HG02623 (cell line): ENCODE data around the gene ATP23.
A peak's percentile ranks its signal among the peaks of the same experiment; 100 is the strongest.

Experiments used
- ATAC-seq: cut with Tn5 transposase; IDR thresholded peaks from one replicate; pipeline ENCODE4 v1.9.1; 2021; ENCODE audit warnings: moderate library complexity; ENCODE audit not compliant: unreplicated experiment

The ATP23 gene

DNA sequence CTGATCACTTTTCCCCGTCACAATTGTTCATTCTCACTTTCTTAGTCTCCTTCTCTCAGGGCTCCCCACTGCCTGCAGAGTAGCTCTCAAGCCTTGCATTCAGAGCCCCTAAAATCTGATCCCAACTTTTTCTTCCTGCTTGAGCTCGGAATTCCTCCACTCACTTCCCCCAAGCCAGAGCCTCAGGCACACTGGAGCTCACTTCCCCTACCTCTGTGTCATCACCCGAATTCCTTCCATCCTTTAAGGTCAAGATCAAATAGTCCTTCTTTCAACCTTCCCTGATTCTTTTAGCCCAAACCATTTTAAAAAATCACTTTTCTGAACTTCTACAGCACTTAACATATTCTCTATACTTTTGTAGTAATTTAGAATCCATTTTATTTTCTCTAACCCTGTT is 34.1 kb upstream of the ATP23 start:
- ATAC-seq: no peak

GRCh38 chr12:57908511-57908910 is 32.9 kb upstream of the ATP23 start:
- no peak for ATAC-seq

- ATAC-seq: no peak
These were observed 32.3 kb upstream of the ATP23 start for GRCh38 chr12:57909056-57909455.

GRCh38 chr12:57909611-57910010 is 31.8 kb upstream of the ATP23 start:
- no peak for ATAC-seq

DNA sequence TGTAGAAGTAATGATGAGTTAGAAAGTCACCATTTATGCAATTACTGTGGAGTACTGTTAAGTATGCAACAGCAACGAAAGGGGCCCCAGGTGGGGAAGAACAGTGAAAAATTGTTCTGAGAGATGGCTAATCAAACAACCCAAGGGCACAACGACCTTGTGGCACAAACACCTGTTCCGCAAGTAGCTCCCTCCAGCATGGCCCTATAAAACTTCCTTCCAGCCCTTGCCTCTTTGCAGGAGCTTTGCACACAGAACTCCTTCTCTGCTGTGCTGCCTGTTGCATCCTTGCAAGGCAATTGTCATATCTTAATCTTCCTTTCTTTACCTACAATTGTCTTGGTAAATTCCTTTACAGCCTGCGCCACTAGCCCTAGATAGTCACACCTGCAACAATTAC is 23.2 kb upstream of the ATP23 start:
- no peak for ATAC-seq

DNA sequence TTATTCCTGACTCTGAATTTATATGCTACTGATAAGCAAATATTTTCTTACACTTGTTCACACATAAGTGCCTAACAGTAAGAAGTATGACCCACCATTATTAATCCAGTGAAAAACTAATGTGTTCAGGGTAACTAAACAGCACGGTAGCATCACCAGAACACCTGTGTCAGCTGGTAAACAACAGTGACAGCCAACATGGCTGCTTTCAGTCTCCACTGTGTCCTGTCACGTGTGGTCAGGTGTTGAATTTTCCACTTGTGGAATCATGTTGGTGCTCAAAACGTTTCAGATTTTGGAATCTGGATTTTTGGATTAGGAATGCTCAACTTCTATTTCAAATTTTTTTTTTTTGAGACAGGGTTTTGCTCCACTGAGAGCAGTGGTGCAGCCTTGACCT is 14.3 kb upstream of the ATP23 start:
- ATAC-seq: no peak

- ATAC-seq: no peak
These were observed 12.1 kb upstream of the ATP23 start for GRCh38 chr12:57929092-57929830.

DNA sequence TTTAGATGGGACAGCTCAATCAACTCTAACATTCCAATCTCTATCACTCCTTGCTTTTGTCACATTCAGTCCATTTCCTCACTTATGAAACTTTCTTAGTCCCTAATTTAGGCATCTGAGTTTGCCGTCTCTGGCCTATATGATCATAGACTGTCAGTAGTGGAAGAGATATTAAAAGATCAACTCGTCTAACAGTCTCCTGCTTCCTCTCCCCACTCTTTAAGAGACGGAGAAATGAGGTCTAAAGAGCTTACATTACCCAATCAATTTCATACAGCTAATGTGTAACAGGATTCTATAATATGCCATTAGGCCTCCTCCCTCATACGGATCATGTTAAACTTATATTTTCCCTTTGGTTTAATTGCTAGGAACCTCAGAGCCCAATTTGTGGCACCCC is 6.5 kb upstream of the ATP23 start:
- no peak for ATAC-seq

DNA sequence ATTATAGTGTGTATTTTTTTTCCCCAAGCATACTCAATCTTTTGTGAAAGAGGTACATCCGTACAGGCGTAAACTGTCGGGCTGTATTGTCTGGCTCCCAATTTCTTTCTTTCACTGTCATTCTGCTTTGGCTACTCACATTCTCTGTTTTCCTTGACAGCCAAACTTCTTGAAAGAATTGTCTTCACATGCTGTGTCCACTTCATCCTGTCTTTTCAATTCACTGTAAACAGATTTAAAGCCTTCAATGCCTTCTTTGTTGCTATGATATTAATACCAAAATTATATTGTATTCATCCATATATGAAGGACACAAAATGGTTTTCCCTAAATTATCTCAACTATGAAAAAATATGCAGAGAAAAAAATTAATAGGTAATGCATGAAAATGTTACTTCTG is 6.0 kb upstream of the ATP23 start:
- ATAC-seq: no peak

GRCh38 chr12:57935839-57936512 is 5.4 kb upstream of the ATP23 start:
- ATAC-seq: peak; percentile 100

- no peak for ATAC-seq
These were observed 4.9 kb upstream of the ATP23 start for GRCh38 chr12:57936513-57936883.

GRCh38 chr12:57939291-57939690 is 2.1 kb upstream of the ATP23 start:
- no peak for ATAC-seq

DNA sequence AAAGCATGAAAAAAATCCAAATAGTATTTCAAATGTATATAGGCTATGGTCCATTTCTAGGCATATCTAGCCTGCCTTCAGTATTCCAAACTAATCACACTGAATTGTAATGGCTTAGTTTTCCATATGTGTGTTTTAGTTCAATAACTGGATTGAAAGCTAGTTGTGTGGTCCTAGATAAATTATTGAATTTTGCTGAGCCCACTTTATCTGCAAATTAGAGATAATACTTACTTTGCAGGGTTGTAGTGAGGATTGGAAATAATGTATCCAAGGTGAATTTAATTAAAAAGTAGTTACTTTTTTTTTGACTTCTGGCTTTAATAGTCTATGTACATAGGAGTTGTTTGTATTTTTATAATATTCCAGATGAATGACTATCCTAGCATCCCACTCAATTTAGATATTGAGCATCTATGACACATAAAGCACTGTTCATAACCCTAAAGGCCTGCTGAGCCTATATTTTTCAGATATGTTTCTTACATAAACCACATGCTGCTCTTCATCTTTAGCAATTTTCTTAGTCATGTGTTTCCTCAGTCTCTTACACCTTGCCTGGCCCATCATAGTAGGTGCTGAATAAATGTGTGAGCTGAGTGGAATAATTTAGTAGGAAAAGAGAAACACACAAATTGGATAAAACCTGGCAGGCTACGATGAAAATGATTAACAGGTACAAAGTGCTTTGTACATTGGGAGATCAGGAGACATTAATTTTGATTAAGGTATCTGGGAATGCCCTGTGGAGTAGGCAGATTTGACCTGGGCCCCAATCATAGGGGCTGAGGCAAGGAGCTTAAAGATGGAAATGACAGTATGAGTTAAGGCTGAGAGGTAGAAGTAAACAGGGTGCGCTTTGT is 1.1 kb upstream of the ATP23 start:
- ATAC-seq: no peak

- no peak for ATAC-seq
These were observed 527 bp upstream of the ATP23 start for GRCh38 chr12:57940915-57941164.

DNA sequence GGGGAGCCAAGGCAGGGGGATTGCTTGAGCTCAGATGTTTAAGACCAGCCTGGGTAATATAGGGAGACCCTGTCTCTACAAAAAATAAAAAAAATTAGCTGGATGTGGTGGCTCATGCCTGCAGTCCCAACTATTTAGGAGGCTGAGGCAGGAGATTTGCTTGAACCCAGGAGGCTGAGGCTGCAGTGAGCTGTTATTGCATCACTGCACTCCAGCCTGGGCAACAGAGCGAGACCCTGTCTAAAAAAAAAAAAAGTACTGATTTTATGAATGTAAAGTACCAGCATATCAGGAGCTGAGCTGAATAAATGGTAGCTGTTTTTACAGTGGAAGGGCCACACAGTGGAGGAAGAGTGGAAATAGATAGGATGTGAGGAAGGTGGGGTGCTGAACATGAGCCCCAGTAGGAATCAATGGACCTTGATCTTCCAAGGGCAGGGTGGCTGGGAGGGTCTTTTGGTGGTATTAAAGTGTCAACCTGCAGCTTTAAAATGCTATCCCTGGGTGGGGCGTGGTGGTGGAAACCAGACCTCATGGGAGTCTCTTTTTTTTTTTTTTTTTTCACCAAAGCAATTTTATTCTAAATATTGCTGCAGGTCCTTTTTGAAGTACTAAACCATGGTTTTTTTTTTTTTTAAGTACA is 2.2 kb downstream of the ATP23 start:
- no peak for ATAC-seq

GRCh38 chr12:57944313-57945023 is 3.1 kb downstream of the ATP23 start:
- ATAC-seq: no peak

DNA sequence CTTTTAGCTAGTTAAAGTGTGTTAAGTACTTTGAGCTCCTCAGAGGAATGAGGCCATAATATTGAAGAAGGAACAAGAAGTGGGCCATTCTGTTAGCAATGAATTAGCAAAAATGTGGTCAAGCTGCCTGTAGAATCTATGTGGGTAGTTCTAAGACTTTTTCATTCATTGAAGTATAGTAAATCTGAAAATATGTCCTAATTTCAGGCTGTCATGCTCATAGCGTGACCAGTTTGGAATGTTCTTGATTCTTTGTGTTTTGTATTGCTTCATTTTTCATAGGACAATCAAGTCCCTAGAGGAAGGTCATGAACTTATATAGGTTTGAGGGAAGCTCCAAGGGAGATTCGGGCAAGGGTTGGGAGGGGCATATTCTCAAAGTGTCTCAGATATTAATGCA is 11.4 kb downstream of the ATP23 start:
- ATAC-seq: no peak

DNA sequence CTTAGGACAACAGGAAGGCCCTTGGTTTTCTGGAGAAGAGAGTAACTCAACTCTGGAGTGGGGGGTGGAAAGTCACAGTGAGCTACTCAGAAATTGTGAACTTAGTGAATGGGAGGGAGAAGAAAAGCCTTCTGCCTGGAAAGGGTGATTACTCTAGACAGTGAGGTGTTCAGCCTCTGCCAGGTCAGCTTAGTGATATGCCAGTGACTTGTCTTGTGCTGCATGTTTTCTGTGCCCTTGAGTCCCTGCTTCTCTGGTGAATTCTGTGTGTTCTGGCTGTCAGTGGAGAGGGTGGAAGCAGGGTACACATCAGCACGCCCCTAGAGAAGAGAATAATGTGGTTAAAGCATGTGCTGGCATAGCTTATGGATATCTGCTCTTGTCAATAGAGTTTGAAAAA is 13.4 kb downstream of the ATP23 start:
- ATAC-seq: no peak

DNA sequence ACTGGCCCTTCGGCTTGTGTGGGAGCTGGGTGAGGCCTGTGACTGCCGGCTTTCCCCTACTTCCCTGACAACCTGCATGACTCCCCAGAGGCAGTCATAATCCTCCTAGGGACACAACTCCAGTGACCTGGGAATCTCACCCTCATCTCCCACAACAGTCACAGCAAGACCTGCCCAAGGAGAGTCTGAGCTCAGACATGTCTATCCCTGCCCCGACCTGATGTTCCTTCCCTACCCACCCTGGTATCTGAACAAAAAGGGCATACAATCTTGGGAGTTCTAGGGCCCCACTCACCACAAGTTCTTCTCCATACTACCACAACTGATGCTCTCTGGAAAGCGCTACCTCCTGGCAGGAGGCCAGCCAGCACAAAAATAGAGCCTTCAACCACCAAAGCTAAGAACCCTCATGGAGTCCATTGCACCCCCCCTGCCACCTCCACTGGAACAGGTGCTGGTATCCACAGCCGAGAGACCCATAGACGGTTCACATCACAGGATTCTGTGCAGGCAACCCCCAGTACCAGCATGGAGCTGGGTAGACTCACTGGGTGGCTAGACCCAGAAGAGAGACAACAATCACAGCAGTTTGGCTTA is 16.8 kb downstream of the ATP23 start:
- ATAC-seq: no peak

- no peak for ATAC-seq
These were observed 23.1 kb downstream of the ATP23 start for GRCh38 chr12:57964421-57964820.

DNA sequence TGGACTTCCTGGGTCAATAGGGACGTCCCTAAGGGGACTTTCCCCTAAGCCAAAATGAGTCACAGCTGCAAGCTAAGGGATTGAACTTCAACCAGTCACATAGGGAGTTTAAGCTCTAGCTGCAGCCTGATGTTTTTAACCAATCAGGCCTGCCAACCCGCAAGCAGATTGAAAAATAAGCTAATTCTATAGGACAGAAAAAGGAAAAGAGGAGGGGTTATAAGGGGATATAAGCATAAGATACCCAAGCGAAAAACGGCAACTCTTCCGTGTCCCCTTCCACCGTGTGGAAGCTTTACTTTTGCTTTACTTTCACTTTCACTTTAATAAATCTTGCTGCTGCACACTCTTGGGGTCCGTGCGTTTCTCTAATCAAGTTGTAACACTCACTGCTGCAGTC is 24.4 kb downstream of the ATP23 start:
- no peak for ATAC-seq
